GM12875 (cell line): ENCODE measurements around the gene ENSA.
"Not testable (repeated sequence)": the region's sequence is repeated elsewhere in the genome, so short reads cannot be mapped to it uniquely, and the experiment has no call there.

Experiments
- H3K4me3 ChIP-seq: one replicate; pipeline ENCODE4 v1.5.1; 2011; ENCODE audit warnings: low read depth, low read length, control low read depth
- CTCF ChIP-seq: IDR thresholded peaks from 2 replicates; pipeline ENCODE4 v1.5.1; 2011; ENCODE audit warnings: low read depth, mild to moderate bottlenecking, control low read depth, inconsistent platforms, low read length, moderate library complexity, borderline replicate concordance; ENCODE audit not compliant: insufficient read depth

Gene ENSA

GRCh38 chr1:150615346-150616201 is 13.8 kb downstream of the ENSA start:
- no peak for TF ChIP-seq CTCF
- no peak overlapping the region for H3K4me3 ChIP-seq

GRCh38 chr1:150613061-150613920 is 16.1 kb downstream of the ENSA start:
- H3K4me3 ChIP-seq: no peak overlapping the region
- no peak for TF ChIP-seq CTCF

GRCh38 chr1:150612014-150612345 is 17.4 kb downstream of the ENSA start:
- TF ChIP-seq CTCF: no peak
- H3K4me3 ChIP-seq: no peak overlapping the region

GRCh38 chr1:150610576-150610975 is 18.8 kb downstream of the ENSA start:
- no peak overlapping the region for H3K4me3 ChIP-seq

DNA sequence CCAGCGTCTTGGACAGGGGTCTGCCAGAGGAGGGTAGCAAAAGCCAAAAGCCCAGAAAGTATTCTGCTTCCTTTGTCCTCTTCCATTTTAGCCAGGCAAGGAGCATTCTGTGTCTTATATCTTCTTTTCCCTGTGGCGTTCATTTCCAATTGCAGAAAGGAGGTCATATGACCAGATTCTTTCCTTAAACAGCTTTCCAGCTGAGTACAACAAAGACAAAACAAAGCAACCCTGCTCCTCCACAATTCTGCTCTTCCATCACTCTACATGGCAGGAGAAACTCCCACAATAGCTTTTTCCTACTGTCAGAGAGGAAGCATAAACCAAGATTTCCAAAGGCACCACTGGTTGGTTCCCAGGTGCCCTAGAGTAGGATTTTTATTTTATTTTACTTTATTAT is 19.7 kb downstream of the ENSA start:
- TF ChIP-seq CTCF: no peak

More at GRCh38 chr1:150610576-150610975, 18.8 kb downstream of the ENSA start:
- no peak for TF ChIP-seq CTCF

DNA sequence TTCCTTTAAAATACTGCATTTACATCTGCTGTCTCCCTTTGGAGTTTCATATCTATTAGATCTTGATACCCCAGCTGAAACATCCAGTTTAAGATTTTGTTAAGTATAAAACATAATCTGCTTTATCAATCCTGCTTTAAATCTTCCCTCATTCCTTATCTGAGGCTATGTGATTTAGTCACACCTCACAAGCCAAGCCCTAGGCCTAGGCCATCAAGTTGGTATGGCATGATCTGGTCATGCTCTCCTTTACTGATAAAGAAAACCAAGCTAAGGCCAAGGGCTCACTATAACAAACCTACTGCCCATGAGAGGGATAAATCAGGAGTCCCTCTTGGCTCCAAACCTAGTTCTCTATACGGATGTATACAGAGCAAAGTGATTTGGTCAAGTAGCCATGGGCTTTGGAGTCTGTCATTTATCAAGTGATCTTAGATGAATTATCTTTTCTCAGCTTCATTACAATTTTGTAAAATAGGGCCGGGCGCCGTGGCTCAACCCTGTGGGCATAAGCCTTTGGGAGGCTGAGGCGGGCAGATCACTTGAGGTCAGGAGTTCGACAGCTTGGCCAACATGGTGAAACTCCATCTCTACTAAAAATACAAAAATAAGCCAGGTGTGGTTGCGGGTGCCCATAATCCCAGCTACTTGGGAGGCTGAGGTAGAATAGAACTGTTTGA is 22.8 kb downstream of the ENSA start:
- no peak overlapping the region for H3K4me3 ChIP-seq
- no peak for TF ChIP-seq CTCF

More for the DNA sequence above, 19.7 kb downstream of the ENSA start:
- H3K4me3 ChIP-seq: no peak overlapping the region

GRCh38 chr1:150605451-150605731 is 24.0 kb downstream of the ENSA start:
- H3K4me3 ChIP-seq: not testable (repeated sequence)
